Fibroblast of skin of right quadriceps (primary cell): ENCODE data around the gene GOLGA6C.
"Not testable (repeated sequence)": the region's sequence is repeated elsewhere in the genome, so short reads cannot be mapped to it uniquely, and the experiment has no call there.

ENCODE experiments used
- DNase-seq: peaks from one replicate; pipeline ENCODE4 v3.0.0-alpha.2; 2013

Gene GOLGA6C

DNA sequence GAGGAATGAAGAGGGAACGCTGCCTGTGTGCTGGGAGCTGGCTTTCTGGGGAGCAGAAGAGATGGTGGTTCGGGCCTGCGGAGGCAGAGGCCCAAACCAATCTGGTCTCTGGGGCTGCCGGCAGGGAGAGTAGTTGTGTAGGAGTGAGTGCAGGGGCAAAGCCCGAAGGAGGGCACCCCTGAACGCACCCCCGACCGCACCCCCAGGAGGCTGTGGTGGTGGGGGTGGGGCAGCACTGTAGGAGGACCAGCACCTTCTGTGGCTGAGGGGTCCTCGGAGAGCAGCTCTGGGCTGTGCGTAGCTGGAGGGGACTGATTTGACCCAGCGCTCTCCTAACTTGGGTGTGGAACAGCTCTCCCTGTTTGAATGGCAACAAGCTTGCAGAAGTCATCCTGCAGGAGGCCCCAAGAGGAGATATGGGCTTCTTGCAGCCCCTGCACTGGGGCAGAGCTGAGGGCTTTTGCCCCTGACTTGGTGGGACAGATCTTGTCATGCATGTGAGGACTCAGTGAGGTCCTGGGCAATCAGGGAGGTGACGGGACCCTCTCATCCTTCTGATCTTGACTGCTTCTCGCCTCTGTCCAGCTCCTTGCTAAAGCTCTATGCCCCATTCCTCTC, 30.4 kb upstream of the GOLGA6C start:
- DNase-seq: no peak

DNA sequence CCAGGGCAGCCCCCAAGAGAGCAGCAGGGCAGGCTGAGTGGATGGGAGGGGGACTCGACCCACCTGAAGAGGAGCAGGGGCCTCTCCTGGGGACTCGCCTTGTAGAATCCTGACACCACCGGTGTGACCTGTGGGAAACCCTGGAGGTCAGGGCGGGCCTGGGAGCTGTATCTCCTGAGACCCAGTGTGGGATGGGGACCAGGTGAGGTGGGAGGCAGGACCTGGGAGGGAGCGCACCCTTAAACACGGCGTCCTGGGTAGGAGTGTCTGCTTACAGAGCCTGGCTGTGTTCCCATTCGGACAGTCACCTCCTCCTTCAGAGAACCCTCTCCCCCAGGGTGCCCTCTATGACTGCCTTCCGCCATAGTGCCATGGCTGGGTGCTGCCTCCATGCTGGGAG, 29.3 kb upstream of the GOLGA6C start:
- no peak for DNase-seq

DNA sequence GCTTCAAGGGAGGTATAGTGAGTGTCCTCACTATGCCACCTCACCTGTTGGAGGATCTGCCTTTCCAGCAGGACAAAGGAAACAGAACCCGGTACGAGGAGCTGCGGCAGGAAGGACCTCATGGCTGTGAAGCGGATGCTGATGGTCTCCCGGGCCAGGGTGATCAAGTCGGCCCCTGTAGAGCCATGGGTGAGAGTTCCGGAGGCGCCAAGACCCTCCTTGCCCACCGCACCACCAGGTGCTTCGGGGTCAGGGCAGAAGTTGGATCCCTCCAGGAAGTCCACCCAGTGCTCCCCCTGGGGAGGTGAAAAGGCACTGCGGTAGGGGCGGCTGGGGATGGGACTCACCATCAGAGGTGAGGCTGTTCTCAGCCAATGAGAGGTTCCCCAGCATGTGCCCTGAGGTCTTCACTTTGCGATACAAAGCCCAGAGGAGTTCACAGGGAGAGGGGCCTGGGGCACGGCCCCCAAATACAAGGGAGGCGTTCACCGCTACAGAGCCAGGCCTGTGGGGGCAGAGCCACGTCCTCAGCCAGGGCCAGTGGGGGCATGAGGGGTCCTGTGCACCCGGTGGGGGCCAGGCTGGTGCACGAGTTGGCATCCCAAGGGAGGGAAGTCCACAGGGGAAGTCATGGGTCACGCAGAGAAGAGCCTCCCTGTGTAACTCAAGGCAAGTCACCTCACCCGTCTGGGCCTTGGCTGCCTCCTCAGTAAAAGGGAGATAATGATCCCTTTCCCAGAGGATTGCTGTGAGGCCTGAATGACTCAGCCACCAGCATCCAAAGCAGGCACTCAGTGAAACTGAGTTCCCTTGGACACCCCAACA, 28.7 kb upstream of the GOLGA6C start:
- DNase-seq: peak; percentile 6

DNA sequence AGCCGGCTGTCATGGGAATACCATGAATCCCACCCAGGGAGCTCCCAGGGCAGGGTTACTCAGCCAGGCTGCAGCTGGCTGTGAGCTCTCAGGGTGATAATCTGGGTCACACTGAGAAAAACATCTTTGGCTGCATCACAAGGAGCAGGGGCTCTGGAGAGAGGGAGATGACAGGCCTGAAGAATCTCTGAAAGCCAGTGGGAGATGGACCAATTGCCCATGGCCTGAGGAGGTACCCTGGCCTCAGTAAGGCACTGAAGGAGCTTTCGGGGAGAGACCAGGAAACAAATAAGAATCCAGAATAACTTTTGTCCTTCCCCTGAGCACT, 28.2 kb upstream of the GOLGA6C start:
- no peak for DNase-seq

DNA sequence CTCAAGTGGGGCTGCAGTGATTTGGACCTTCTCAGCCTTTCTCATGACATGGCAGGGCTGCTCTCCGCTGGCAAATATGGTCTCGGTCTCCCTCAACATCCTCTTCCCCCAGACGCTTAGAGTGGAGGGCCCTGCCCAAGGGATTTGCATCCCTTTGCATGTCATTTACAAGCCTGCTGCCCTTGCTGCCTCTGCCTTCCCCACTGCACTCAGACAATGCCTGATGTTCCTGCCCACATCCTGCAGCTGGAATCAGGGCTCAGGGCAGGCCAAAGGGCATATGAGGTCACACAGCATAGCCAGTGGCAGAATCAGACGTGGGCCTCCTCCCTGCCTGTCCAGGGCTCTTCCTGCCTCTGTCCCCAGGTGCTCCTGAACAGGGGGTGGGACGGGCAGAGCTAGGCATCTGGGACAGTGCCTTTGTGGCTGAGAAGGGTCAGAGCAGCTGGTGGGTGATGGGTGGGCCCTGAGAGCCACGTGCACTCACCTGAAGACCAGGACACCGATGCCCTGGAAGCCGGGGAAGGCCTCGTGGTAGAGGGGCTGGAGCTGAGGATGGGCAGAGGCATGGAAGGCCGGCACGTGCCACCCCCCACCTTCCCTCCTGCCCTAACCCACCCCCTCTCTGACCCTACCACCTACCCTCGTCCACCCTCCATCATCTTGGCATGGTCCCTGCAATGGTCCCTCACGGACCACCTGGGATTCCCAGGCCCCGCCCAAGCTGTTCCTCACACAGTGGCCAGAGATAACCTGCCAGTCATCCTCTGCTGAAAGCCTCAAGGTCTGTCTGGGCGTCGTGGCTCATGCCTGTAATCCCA, 27.4 kb upstream of the GOLGA6C start:
- DNase-seq: no peak

DNA sequence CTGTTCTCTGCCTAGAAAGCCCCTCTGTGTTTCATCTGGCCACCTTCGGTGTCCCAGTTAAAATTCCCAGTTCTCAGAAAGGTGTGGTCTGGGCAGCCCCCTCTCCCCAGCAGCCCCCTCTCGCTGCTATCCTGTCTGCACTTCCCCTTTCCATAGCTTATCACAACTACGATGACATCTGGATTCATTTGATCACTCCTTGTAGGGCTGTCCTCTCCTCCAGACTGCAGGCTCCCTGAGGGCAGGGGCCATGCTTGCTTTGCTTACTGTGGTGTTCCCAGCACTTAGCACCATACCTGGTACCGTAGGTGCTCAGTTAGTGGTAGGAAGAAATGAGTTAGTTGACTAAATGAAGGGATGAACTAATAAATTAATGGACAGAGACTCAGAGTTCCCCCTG, 26.3 kb upstream of the GOLGA6C start:
- no peak for DNase-seq

DNA sequence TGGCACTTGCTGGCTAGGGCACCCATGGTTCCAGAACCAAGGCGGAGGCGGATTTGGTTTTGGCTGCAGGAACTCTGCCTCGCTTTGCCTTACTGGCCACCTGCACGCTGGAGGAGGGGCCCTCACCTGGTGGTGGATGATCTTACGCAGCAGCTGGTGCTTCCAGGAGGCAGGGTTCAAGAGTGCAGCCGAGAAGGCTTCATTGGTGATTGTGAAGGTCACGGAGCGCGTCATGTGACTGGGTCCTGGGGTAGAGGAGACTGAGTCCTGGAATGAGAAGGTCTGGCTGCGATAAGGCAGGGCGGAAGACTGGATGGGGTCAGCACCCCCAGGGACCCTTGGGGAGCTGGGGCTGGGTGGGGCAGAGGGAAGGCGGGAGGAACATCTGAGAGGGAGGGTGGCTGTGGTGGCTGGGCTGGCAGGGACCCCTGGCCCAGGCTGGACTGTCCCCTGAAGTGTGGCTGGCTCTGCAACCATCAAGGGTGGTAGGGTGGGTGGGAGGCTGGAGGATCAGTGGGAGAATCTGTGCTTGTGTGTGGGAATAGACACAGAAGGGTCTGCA, 25.8 kb upstream of the GOLGA6C start:
- no peak for DNase-seq

DNA sequence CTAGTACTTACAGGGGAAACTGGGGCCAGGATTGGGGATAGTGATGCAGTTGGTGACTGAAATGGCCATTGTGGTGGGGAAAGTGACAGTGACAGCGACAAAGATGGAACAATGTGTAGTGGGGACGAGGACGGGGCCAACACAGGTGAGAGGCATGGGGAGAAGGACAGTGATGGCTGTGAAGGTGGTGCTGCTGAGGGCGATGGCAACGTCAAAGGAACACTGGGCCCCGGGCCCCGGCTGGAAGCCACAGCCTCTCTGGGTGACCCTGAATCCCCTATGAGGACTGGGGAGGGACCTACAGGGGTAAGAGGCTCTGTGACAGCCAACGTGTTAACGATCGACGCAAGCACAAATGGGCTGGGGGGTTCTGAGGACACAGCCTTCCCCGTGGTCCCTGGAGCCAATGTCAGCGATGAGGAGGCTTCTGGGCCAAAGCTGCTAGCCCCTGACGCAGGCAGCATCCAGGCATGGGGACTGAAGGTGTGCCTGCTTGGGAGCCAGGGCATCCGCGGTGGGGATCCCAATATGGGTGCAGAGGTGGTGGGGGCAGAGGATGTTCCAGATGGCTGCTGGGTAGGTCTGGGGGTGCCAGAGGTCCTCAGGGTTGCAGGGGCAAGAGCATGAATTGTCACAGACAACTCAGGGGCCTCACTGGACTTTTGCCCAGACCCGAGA, 25.2 kb upstream of the GOLGA6C start:
- DNase-seq: no peak

DNA sequence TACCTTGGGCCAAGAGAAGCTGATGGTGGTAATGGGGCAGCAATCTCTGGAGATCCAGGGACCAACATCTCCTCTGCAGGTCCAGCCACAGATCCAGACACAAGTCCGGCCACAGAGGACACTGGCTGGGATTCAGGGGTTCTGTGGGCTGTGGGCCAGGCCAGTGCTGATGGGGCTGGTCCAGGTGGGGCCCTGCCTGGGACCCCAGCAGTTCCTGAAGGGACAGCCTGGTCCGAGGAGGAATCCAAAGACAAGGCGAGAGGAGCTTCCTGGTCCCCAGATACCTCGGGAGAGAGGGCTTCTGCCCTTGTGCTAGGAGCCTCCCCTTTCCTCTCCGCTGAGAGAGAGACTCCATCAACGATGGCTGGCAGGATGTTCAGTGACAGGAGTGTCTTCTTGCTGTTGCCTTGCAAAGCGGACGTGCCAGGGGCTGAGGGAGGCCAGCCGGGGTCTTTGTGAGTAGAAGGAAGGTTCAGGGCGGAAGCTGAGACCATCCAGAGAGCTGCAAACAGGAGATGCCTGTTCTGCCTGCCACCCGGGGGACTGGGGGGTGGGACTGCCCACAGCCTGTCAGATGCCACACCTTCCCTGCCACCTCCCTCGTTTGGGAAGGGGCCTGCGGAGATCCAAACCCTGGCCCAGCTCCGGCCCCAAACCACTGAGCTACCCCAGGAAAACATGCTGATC, 24.5 kb upstream of the GOLGA6C start:
- DNase-seq: no peak

DNA sequence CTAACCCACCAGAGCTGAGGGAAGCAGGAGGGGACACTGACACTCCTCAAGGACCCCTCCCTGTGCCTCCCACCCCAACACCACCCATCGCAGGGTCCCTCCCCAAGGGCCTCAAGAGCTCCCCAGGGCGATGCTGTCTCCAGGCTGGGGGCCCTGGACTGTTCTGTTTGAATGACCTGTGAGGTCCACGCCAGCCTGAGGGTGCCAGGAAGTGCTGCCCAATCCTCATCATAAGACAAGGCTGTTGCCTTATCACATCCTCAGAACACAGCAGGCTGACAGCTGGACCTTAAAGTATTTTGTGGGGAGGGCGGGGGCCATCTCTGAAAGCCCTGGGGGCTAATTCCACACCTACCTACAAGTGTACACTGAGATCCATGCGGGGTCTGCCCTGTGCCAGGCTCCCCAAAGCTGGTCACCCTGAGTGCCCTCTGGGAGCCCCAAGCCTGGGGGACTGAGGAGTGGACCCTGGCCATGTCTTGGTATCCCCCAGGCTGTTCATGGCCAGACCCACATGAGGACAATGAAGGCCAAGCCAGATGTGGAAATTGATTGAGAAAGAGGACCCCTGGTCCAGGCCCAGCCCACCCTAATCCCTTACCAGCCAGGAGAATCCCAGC, 23.8 kb upstream of the GOLGA6C start:
- no peak for DNase-seq

DNA sequence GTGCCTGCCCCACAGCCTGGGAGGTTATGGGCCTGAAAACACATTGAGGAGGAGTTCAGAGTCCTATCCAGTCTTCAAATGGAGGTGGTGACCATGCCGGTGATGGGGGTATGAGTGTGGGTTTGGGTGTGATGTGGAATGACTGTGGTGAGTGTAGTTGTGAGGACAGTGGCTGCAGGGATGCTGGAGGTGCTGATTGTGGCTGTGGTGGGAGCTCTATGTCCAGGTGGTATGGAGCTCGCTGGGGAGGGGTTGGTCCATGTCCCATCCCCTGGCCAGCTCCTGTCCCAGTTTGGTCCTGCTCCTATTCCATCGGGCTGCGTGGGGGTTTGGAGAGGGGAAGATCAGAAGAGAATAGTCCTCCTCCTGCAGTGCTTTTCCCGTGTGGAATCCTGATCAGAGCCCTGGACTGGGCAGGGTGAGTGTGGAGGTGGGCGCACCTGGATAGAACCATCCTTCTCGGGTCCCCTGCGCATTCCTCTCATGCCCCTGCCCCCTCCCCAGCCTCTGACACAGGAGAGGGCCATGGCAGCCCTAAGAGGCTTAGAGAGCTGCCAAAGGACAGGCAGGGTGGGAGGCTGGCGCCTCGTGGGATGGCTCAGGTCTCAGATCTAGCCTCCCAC, 23.0 kb upstream of the GOLGA6C start:
- no peak for DNase-seq

DNA sequence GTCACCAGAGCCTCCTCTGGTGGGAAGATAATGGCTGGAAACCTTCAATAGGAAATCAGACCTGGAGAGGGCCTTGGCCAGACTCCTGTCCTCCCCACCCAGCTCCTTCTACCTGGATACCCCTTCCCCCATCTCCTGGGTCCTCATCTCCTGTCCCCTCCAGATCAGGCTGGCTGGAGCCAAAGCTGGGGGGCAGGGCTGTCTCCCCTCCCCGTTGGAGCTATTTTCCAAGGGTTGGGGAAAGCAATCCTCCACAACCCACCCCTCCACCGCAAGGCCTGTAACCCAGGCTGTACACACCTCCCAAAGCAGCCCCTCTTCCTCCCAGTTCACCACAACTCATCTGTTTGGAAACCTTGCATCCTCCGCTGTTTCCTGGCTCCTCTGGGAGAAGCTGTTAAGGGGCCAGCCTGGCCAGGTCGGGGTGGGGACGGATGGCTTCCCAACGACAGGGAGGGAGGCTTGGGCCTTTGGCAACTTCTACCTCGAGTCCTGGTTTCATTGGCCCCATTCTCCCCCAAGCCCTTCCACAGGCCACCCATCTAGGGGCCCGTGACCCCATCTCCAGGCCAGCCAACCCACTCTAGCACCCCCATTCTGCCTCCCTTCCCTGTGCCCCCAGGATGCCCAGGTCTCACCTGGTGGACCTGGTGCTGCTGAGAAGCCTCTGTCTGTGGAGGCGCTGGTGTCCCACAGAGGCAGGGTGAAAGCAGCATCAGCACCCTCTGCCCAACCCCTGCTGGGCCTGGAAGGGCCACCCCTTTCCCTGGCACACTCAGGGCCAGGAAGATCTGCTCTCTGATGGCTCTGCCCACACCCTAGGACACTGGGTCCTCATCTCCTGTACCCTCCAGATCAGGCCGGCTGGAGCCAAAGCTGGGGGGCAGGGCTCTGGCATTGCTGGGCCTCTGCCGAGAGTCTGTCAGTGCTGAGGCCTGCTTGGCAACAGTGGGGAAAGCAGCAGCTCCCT, 22.1 kb upstream of the GOLGA6C start:
- DNase-seq: no peak

DNA sequence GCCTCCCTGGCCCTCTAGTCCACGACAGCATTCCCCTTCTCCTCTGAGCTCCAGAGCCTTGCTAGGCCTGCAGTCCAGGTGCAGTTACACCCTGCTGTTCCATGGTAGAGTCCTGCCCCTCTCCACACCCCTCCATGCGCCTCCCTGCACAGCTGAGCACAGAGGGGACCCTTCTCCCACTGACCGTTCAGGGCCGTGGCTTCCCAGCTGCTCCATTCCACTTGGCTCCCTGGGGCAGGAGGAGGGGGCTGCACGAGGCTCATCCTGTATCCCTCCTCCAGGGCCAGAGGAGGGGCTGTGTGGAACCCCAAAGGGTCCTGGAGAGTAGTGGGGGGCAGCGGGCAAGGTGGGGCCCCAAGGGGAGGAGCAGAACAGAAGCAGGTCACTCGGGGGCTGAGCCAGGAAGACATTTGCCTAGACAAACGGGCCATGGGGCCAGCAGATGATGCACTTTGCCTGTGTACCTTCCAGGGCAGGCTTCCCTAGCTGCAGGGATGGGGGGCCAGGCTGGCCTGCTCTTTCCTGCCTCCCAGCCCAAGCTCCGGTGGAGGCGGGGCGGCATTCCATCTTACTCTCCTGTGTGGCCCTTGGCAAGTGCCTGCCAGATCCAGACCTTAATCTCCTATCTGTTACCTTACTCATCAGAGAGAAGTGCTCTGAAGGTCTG, 20.7 kb upstream of the GOLGA6C start:
- DNase-seq: no peak

DNA sequence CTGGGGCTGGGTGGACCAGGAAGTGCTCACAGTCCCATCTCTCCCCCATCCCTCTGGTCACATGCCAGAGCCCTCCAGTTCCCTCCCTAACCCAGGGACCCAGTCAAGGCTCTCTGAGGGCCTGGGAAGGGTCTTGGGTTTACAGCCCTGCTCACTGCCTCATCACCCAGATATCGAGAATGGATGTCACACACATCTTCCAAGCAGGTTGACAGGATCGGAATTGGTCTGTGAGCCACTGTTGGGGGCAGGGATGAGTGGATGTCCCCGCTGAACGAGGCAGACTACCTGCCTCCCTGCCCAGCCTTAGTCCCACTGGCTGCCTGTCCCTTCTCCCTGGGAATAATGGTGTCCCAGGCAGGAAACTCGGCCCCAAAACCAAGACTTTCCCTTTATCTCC, 20.0 kb upstream of the GOLGA6C start:
- DNase-seq: no peak

DNA sequence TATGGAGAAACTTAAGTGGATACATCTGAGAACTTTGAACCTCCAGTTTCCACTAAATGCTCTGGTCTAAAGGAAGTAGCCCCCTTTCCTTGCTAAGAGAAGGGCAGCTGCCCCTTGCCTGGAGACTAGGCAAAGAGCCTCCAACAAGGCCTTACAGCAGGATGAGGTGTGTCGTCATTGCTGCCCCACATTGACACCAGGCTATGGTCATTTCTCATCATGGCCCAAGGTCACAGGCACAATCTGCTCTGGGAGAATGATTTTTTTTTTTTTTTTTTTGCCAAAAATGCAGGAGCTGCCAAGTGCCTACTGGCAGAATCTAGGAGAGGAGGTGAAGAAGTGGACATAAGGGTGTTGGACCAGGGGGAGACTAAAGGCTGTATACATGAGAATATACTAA, 12.4 kb upstream of the GOLGA6C start:
- not testable (repeated sequence) for DNase-seq

DNA sequence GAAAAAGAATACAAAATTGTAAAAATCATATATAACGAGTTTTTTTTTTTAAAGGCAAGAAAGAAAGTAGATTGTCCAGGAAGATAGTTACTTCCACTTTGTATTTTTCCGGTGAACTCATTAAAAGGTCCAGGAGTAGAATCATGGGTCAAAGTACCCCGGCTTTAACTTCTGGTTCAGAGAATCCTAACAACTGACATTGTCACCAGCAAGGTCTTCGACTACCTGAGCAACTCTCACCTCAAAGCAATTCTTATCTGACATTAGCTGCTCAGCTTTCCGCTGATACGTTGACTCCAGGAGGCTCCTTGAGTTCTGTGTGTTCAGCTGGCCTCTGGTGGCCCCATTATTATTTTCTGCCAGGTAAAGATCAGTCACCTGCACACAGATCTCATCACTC, 9.1 kb upstream of the GOLGA6C start:
- not testable (repeated sequence) for DNase-seq

DNA sequence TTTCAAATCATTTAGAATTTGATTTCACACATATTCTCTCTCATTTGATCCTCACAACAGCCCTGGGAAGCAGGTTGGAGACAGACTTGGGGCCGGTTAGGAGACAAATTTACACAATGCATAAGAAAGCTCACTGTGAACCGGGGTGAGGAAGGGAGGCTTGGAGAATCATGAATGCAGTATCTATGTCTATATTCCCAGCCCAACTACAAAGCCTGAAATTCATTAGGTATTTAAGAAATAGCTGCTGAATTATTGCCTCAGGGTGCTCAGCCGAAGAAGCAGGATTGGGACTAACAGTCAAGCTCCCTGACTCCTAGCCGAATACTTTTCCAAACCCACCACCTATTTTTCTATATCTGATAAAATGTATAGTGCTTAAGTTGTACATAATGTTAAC, 8.4 kb upstream of the GOLGA6C start:
- DNase-seq: no peak

DNA sequence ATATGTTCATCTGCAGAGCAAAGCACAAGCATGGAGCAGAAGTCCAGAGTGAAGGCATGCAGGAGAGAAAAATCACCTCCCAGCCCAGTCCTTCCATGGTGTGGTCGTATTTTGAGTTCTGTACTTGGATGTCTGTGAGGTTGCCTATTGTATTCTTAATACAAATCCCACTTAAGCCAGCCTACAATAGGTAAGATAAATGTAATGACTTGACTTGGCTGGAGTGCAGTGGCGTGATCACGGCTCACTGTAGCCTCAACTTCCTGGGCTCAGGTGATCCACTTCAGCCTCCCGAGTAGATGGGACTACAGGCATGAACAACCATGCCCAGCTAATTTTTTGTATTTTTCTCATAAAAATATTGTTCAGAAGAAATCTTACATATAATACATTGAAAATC, 6.8 kb upstream of the GOLGA6C start:
- DNase-seq: not testable (repeated sequence)

DNA sequence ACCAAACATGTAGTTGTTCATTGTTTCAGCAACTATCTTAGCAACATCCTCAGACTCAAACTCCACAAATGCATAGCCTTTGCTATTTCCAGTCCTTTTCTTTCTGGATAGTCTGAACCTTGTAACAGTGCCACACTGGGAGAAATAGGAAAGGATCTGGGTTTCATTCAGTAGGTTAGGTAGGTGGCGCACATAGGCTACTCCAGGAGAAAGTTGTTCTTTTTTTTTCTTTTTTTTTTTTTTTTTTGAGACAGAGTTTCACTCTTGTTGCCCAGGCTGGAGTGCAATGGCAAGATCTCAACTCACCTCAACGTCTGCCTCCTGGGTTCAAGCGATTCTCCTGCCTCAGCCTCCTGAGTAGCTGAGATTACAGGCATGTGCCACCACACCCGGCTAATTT, 5.8 kb upstream of the GOLGA6C start:
- not testable (repeated sequence) for DNase-seq
